SK-N-SH treated with all-trans-retinoic acid at 6 μM for 48 hours (cell line): Measurements from ENCODE around the gene TADA1.

Experiments
- ARNTL ChIP-seq: fragments of 450-650 bp; formaldehyde crosslinking; IDR thresholded peaks from 2 replicates; pipeline ENCODE4 v1.5.0; 2020; ENCODE audit warnings: low read depth, mild to moderate bottlenecking, moderate library complexity, borderline replicate concordance
- CSDC2 ChIP-seq: fragments of 250-450 bp; sonication (Bioruptor Pico); IDR thresholded peaks from 2 replicates; pipeline ENCODE4 v1.5.0; 2020; ENCODE audit warnings: mild to moderate bottlenecking, moderate library complexity
- ESRRG ChIP-seq: fragments of 250-450 bp; sonication (Bioruptor Pico); IDR thresholded peaks from 2 replicates; pipeline ENCODE4 v1.6.1; 2021; ENCODE audit warnings: mild to moderate bottlenecking
- ISL1 ChIP-seq: fragments of 250-450 bp; sonication (Bioruptor Pico); IDR thresholded peaks from 2 replicates; pipeline ENCODE4 v2.1.2; 2022; ENCODE audit warnings: mild to moderate bottlenecking, moderate library complexity
- PATZ1 ChIP-seq: fragments of 250-450 bp; sonication (Bioruptor Pico); IDR thresholded peaks from 2 replicates; pipeline ENCODE4 v1.8.0; 2020; ENCODE audit warnings: mild to moderate bottlenecking, moderate library complexity, borderline replicate concordance
- TSHZ2 ChIP-seq: fragments of 250-450 bp; sonication (Bioruptor Pico); IDR thresholded peaks from 2 replicates; pipeline ENCODE4 v1.5.0; 2020; ENCODE audit warnings: mild to moderate bottlenecking, moderate library complexity
- ZC3H10 ChIP-seq: fragments of 250-450 bp; sonication (Bioruptor Pico); IDR thresholded peaks from 2 replicates; pipeline ENCODE4 v1.5.1; 2021; ENCODE audit warnings: mild to moderate bottlenecking, moderate library complexity
- ZNF70 ChIP-seq: fragments of 450-650 bp; formaldehyde crosslinking; IDR thresholded peaks from 2 replicates; pipeline ENCODE4 v1.5.0; 2020; ENCODE audit warnings: mild to moderate bottlenecking, moderate library complexity
- ZNF8 ChIP-seq: fragments of 450-650 bp; formaldehyde crosslinking; IDR thresholded peaks from 2 replicates; pipeline ENCODE4 v1.5.0; 2020; ENCODE audit warnings: mild to moderate bottlenecking, moderate library complexity

- TF ChIP-seq PATZ1 (CRISPR knock-in tag) (no peak), TSHZ2 (CRISPR knock-in tag) (no peak), CSDC2 (no peak), ZNF8 (CRISPR knock-in tag) (no peak), ZNF70 (CRISPR knock-in tag) (no peak), ZC3H10 (CRISPR knock-in tag) (no peak), ESRRG (no peak), ISL1 (CRISPR knock-in tag) (no peak), ARNTL (CRISPR knock-in tag) (no peak)
Observed at GRCh38 chr1:166813508-166814223, 62.4 kb downstream of the TADA1 start.
